GM19238 (cell line): ENCODE data around the gene GIGYF2.

Source experiments
- DNase-seq: peaks from one replicate; pipeline ENCODE4 v3.0.0; 2011; ENCODE audit warnings: low spot score; ENCODE audit not compliant: insufficient read length

The GIGYF2 gene

DNA sequence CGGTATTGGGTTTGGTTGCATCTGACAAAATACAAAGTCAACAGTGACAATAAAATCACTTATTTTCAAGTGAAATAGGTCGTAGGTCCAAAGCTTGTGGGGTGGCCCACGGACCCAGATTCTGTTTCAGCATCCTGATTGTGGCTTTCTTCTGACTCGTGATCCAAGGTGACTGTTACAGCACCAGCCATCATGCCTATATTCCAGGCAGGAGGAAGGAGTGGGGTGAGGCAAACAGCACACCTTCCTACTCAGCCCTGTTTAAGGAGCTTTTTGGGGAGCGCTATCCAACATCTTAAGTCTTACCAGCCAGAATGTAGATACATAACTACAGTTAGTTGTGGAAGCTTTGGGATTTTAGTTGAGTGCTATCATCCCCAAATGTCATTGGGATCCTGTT is 164.2 kb downstream of the GIGYF2 start:
- no peak for DNase-seq

DNA sequence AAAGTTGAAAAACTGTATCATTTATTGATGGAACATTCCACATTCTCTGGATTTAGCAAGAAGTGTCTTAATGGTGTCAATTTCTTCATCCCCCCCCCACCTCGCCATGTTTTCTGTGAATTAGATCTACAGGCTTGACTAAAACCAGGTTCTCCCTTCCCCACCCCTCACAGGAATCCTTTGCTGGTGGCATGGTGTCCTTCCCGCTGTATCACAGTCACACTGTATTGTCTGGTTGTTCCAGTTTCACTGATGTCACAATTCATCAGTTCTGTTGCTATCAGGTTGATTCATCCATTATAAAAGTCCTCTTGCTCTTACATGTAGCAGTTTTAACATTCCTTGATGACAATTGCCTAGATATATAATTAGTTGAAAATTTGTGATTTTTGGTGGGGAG is 166.9 kb downstream of the GIGYF2 start:
- no peak for DNase-seq

DNA sequence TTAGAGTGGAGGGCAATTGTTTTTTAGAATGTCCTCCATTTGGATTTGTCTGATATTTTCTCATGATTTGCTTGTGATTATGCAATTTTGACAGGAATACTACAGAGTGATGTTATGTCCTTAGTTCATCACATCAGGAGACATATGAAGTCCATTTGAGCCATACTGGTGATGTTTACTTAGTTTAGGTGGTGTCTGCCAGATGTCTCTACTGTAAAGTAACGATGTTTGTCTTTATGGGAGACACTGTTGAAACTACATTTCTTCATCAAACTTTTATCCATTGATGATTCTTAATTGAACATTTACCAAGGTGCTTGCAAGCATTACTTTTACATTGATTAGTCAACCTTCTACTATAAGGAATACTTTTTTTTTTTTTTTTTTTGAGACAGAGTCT is 168.0 kb downstream of the GIGYF2 start:
- DNase-seq: no peak

DNA sequence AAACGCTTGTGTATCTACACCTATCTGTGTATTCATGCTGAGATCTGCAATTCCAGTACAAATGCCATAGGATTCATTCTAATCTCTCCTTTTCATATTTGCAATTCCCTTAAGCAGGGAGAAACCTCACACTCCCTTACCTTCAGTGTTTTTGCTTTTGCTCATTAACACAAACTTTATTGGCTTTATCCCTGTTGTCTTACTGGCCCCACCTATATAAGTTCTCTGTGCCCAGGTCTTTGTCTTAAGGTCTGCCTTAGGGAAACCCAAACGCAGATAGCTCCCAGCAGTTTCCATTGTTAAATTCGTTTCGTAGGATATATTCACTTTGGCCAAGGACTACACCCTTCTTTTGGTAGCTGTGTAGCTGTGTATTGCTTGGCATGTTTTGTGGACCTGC is 169.0 kb downstream of the GIGYF2 start:
- no peak for DNase-seq

DNA sequence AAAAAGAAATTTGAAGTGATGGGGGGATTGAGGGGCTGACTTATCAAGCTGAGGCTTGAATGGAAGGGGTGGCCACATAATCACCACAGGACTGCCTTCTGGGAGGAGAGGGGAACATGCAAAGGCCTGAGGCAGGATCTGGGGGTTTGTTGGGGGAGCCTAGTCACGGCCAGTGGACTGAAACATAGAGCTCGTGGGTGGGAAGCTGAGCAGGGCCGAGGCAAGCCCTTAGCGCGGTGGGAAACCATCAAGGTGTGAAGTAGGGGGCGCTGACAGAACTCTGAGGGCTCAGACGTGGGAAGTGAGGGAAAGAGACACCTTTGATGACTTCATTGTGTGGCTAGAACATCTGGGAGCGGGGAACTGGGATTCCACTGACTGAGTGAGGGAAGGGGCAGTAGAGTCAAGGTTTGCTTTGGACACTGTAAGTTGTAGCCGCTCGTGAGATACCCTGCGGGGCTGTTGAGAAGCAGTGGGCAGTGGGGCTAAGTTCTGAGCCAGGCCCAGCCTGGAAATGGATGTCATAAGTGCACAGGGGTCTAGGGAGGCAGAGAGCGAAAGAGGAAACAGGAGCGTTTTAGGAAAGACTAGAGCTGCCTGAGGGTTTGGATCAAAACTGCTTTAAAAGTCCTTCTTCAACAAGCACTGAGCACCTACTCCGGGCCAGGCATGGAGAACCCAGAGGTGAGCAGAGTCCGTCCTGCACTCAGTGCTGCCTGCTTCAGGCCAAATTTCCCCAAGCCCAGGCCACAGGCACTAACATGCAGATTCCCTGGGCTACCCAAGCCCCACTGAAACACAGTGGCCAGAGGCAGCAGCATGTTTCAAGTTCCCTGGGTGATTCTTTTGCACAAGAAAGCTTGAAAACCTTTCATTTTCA is 172.2 kb downstream of the GIGYF2 start:
- no peak for DNase-seq

DNA sequence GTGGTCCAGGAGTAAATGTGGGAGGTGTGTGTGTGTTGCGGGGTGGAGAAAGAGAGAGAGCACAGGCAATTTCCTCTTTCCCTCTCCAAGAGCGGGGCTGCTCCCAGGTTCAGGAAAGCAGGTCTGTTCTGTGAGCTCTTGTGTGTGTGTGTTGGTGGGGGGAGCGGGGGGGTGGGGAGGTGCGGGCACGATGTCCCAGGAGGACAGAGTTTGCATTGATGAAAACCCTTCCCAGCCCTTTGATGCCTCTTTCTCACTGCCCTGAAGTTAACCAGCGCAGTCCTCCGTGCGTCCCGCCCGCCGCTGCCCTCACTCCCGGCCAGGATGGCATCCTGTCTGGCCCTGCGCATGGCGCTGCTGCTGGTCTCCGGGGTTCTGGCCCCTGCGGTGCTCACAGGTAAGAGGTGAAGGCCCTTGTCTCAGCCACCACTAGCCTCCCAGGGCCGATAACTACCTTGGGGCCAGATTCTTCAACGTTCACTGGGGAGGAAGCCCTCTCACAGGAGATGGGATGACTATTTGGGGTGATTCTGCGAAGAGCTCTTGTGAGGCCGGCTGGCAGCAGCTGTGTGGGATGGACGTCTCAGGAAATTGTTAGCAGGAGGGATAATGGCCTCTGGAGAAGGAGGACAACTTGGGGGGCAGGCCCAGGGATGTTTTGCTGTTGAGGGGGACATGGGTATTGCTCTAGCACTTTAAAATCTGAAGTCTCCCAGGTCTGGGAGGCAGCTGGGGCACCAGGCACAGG is 173.1 kb downstream of the GIGYF2 start, which contains the start of gene SNORC:
TSS of gene SNORC (plus strand) at position 247 of the 748 bp plus-strand sequence. CDS start at position 325, 78 bp downstream.
- DNase-seq: no peak

DNA sequence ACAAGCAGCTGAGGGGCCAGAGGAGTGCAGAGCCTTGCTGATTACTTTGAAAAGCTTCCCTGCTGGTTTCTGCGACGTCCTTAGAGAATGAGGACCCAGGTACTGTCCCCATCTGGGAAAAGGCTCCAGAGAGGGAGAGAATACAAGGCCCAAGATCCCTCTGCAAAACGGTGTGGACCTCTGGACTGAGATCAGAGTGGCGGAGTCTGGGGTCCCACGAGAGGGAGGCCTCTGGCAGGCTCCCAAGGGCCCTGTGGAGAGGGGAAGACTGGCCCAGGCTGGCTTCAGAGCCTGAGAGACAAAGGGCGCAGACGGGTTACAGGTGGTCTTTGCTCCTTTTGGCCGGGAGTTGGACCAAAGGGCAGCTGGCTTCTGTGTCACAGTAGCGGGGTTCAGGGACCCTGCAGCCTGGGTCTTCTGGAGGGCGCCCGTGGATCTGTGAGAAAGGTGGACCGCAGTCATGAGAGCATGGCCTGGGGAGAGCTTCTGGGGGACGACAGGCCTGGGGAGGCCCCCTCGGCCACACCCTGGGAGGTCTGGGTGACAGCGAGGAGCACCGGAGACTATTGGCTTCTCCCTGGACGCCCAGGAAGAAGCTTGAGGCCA is 173.7 kb downstream of the GIGYF2 start:
- DNase-seq: no peak

DNA sequence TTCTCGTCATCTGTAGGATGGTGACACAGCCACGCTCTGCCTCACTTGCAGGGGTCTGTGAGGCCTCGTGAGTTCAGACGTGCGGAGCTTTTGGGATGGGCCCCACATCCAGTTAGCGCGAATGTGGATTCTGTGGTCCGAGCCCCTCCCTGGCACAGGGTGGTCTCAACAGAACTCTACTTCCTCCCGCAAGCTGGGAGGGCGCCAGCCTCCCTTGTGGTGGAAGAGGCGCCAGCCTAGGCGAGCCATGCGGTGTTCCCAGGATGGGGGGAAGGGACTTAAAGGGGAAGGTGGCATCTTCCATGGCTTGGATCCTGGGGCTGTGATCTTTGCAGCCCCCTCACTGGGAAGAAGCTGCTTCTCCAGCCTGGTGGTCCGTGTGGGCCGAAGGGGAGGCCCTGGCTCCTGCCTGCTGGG is 174.3 kb downstream of the GIGYF2 start:
- no peak for DNase-seq

DNA sequence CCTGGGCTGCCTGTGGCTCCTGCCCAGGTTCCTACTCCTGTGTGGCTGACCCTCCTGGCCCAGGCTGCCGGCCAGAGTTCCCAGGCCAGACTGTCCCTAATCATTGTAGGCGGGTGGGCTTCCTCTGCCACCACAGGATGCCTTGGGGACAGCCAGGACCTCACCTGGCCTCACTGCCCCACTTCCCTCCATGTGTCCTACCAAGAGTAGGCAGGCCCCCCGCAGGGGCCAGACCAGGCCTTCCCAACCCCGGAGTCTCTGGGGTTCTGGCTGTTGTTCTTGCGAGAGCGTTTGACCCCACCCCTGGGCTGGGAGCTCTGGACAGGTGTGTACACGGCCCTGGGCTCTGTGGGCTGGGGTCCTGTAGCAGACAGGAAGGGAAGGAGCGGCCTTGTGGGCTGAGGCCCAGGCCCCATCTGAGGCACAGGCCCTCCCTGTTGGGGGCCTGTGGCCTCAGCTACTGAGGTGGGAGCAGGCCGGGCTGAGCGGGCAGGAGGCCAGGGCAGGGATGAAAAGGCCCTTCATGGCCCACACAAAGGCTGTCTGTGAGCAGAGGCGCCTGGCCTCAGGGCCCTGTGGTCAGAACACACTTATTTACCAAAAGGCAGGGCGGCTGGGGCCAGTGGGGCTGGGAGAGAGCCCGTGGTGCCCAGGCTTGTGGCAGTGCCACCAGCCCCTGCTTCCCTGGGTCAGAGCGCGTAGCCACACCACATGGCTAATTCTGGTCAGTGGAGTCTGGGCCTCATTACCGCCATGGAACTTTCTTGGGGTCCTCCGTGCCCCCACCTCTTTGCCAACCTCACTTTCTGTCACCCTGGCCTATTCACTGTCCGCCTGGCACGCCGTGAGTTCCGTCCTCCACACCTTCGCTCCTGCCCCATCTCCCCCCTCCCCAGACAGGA is 175.0 kb downstream of the GIGYF2 start:
- DNase-seq: no peak

DNA sequence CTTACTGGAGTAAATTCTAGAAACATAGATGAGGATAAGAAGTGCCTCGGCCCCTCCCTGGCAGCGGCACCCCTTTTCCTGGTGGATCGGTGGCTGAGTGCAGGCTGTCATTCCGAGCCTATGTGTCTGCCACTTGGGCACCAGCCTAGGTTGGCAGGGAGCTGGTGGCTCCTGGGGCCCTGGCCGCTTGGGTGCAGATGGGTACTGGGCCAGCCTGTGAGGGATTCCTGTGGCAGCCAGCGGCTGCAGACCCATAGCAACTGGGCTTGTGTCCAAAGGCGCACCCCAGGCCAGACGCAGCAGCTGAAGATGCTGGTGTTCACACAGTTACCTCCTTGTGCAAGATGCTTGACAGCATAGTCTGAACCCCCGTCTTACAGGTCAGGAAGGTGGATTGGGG is 175.7 kb downstream of the GIGYF2 start:
- DNase-seq: no peak

DNA sequence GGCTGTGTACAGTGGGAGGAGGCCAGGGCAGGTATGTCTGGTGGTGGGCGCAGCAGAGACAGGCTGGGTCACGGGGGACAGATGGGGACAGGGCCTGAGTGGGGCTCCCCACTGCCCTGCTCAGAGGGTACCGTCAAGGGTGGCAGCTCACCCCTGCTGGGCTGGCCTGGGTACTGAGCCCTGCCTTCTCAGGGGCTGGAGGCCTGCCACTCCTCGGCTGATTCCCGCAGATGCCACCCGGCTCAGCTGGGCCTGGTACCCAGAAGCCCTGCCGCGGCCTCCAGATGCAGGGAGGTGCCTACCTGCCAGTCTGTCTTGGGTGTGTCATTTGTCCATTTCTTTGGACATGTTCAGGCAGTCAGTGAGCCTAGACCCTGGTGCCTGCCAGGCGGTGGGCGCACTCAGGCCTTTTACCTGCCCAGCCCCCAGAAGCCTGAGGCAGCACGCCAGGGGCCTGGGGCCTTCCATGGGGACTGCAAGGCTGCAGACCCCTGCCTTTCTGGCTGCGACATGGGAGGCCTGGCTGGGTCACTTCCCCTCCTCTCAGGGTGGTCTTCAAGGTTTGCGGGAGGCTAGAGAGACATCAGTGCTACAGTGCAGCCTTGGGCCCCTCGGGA is 176.3 kb downstream of the GIGYF2 start:
- DNase-seq: no peak

DNA sequence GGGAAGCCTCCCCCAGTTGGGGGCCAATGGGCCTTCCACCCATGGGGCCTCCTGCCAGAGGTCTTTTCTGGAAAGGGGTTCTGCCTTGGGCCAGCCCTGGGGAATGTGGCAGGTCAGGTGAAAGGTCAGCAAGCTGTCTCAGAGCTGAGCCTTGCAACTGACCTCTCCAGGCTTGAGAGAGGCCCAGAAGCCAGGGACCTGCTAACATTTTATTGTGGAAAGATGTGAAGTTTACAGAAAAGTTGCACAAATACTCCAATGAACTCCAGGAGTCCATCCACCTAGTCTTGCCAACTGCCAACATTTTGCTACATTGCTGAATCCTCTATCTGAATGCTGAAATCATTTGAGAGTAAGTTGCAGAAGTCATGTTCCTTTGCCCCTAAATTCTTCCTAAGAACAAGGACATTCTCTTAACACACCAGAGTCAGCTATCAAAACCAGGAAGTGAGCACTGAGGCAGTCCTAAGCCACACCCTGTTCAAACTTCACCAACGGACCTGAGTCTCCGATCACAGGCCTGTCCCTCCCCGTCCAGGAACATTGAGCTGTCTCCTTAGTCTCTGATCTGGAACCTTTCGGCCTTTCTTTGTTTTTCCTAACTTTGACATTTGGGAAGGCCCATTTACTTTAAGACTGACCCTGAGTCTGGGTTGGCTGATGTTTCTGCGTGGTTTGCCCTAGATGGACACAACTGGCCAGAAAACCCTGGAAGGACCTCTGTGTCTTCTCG is 176.9 kb downstream of the GIGYF2 start:
- no peak for DNase-seq

DNA sequence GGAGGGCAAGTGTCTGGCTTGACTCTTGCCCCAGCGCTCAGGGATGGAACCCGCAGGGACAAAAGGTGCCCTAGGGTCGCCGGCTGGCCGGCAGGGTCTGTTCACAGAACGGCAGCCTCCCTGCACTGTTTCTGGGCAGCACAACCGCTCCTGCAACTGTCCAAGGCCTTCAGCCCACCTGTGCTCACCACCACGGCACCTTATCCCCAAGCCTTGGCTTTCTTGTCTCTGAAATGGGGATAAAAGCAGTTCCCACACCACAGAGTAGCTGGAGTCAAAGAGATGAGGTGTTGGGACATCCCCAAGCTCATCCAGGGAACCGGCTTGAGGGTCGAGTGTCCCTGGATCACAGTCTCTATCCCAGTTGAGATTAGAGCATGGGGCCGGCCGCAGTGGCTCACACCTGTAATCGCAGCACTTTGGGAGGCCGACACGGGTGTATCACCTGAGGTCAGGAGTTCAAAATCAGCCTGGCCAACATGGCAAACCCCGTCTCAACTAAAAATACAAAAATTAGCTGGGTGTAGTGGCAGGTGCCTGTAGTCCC is 177.6 kb downstream of the GIGYF2 start:
- no peak for DNase-seq

DNA sequence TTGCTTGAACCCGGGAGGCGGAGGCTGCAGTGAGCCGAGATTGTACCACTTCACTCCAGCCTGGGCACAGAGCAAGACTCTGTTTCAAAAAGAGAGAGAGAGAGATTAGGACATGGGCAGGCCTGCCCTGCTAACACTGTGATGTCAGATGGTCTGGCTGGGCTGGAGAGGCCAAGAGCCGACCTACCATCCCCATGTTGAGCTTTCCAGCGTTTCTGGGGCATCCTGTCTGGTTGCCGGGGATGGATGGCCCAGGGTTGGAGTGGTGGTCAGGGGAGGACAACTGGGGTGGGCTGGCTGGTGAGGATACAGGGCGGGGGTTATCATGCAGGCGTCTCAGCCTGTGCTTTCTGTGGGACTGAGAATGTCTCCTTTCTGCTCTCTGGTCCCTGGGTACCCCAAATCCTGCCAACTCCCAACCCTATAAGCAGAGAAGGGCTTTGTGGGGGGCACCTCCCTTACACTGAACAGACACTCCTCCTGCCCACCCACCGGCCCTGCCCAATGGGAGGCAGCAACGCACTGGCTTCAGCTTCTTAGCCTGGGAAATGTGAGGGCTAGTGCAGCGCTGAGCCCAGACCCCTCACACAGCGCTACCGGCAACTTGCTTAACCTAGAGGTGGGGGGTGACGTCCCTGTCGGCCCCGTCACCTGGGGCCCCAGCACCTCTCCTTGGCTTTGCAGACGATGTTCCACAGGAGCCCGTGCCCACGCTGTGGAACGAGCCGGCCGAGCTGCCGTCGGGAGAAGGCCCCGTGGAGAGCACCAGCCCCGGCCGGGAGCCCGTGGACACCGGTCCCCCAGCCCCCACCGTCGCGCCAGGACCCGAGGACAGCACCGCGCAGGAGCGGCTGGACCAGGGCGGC is 178.4 kb downstream of the GIGYF2 start:
- DNase-seq: no peak

DNA sequence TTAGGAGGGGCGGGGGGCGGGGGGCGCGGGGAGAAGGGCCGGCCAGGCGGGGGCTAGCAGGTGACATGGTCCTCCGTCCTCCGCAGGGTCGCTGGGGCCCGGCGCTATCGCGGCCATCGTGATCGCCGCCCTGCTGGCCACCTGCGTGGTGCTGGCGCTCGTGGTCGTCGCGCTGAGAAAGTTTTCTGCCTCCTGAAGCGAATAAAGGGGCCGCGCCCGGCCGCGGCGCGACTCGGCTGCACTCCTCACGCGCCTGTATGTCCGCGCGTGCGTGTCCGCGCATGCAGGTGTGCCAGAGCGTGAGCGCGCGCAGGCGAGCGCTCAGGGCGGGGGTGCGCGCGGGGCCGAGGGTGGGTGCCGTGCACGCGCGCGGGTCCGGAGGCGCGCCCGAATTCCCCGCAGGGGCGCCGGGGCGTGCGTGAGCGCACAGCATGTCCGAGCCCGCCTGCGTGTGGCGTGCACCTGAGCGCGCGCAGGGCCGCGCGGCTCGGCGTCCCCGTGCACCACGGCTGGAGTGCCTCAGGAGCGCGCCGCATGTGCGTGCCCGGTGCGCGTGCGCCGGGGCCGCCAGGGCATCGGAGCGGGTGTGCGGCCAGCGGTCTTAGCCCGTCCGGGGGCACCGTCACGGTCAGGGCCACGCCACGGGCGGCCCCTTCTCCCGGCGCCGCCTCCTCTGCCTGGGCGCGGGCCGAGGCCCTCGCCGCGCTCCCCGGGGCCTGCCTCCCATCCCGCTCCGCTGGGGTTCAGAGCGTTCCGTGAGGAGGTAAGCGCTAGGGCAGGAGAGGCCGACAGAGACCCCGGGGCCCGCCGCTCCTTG is 179.2 kb downstream of the GIGYF2 start:
- peak; percentile 28 for DNase-seq

DNA sequence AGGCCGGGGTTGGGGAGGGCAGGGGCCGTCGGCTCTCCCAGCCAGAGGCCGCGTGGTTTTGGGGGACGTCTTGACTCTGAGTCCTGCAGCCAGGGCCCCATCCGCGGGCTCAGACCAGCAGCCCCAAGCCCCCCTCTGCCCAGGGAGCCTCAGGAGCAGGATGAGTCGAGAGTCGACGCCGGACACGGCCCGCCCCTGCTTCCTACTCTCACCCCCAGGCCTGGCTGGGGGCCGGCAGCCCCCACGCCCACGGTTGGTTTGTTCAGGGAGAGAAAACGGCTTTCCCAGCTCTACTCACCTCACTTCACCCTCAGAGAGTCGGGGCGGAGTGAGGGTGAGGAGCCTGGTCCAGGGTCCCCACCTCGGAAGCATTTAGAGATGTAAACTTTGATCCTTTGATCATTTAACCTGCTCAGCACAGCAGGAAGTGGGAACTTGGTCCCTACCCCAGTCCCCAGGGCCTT is 179.9 kb downstream of the GIGYF2 start:
- no peak for DNase-seq

DNA sequence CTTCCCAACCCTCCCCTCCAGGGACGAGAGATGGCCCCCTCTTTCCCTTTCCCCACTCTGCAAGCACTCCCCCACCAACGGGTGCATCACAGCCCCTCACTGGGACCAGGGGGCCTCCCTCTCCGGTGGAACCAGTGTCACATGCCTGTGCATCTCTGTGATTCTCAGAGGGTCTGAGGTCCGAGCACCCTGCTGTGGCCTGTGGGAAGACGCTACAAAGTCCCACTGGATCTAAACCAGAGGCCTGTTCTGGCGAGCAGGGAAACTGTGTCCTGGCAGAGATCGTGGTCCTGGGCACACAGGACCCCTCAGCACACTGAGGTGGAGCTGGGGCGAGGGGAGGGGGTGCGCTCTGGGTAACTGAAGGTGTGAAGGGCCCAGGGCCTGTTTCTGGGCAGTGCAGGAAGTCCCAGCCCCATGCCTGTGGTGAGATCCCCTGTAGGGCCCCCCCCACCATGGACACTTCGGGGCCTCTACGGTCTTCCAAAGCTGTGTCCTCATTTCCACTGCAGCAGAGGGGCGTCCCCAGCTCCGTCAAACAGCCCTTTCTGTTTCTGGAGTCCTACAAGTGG is 180.9 kb downstream of the GIGYF2 start:
- DNase-seq: no peak
